Fibroblast of lung (primary cell): Measurements from ENCODE around the gene UBE2G1.

ENCODE experiments used
- CTCF ChIP-seq, 2 donors: IDR thresholded peaks in 1 of 2; conservative IDR thresholded peaks in 1 of 2; 1 replicate in 1 of 2; 2 replicates in 1 of 2; pipeline ENCODE4 v1.5.1; 2011 to 2012; ENCODE audit warnings: low read length in 2 of 2, control low read depth in 1 of 2, inconsistent platforms in 1 of 2, low read depth in 1 of 2, mild to moderate bottlenecking in 1 of 2
- EZH2 ChIP-seq: IDR thresholded peaks from 2 replicates; pipeline ENCODE4 v1.5.1; 2012; ENCODE audit warnings: low read length, control low read depth, mild to moderate bottlenecking; ENCODE audit errors: missing control alignments

GRCh38 chr17:4314618-4315017 lies 51.9 kb downstream of the UBE2G1 start:
- TF ChIP-seq CTCF (conservative IDR thresholded peaks at IDR 0.05 in 1 of 2, IDR thresholded peaks at IDR 0.05 in 1 of 2; ENCODE audit: low read depth in 1 of 2, low read length in 2 of 2) (no peak), EZH2 (no peak)
